Middle frontal gyrus (tissue), 1 donor: ENCODE measurements around the gene ARHGAP26.
A peak's percentile ranks its signal among the peaks of the same experiment; 100 is the strongest.

Experiments
- DNase-seq: peaks from one replicate; pipeline ENCODE4 v3.0.0-alpha.2; 2015; ENCODE audit warnings: low spot score; ENCODE audit errors: extremely low spot score

Gene ARHGAP26

DNA sequence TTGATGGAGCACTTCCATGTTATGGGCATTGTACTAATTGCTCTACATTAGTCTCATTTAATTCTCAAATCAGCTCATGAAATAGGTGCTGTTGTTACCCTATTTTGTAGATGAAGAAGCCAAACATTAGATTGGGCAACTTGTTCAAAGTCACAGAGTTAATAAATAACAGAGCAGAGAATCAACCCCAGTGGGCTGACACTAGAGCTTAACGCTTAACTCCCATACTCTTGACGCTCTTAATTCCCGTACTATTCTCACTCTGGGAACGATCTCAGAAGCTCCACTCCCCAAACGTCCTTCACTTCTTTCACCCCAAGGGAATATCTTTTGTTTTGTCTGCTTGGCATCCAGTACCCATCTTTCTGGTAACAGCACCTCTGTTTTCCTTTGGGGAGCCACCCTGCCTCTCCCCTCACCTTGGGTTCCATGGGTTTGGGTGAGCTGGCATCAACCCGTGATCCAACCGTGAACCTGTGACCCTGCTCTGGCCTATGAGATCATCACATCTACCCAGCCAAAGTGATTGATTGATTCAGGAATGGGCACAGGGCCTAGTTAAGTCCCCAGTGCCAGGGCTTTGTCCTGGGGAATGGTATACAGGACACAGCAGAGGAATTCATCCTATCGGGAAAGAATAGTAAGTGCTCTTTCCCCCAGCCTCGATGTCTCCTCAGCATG lies 464.1 kb downstream of the ARHGAP26 start:
- no peak for DNase-seq

DNA sequence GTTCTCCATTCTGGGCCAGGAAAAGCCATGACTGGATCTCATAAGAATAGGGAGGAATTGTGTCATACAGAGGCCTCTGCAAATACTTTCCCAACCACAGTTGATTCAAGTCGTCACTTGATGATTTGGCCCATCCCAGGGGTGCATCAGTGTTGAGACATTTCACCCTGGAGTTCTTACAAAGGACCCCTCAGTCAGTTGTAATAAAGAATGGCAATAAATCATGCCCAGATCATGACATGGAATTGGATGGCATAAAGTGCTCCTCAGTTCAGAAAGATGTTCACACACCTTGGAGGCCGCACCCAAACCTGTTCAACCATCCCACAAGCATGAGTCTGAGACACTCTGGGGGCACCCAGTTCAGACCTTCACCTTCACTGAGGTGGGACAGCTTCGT lies 465.2 kb downstream of the ARHGAP26 start:
- DNase-seq: no peak

DNA sequence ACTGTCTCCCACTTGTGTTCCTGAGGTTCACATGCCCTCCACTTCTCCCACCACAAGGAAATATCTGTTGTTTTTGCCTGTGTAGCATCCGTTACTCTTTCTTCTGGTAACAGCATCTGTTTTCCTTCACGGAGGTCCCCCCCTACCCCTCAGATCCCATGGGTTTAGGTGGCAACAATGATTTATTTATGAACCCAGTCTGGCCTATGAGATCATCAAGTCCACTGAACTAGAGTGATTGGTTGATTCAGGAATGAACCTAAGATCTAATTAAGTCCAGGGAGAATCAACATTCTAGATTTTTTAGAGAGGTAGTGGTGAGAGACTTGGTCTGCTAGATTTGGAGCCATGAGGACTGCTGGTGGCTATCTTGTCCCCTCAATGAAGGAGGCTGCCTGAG lies 466.5 kb downstream of the ARHGAP26 start:
- no peak for DNase-seq

DNA sequence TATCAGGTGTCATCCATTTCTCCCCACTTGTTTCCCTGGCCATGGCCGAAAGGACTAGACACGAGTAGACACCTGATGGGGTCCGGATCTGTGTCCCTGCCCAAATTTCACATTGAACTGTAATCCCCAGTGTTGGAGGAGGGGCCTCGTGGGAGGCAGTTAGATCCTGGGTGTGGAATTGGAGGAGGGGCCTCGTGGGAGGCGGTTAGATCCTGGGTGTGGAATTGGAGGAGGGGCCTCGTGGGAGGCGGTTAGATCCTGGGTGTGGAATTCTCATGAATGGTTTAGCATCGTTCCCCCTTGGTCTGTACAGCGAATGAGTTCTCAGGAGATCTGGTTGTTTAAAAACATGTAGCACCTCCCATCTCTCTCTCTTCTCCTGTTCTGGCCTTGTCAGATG lies 467.5 kb downstream of the ARHGAP26 start:
- DNase-seq: no peak

DNA sequence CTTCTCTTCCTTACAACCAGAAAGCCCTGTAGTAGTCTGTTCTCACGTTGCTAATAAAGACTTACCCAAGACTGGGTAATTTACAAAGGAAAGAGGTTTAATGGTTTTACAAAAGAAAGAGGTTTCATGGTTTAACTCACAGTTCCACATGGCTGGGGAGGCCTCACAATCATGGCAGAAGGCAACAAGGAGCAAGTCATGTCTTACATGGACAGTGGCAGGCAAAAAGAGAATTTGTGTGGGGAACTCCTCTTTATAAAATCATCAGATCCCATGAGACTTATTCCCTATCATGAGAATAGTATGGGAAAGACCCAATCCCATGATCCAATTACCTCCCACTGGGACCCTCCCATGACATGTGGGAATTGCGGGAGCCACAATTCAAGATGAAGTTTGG lies 468.4 kb downstream of the ARHGAP26 start:
- DNase-seq: no peak

DNA sequence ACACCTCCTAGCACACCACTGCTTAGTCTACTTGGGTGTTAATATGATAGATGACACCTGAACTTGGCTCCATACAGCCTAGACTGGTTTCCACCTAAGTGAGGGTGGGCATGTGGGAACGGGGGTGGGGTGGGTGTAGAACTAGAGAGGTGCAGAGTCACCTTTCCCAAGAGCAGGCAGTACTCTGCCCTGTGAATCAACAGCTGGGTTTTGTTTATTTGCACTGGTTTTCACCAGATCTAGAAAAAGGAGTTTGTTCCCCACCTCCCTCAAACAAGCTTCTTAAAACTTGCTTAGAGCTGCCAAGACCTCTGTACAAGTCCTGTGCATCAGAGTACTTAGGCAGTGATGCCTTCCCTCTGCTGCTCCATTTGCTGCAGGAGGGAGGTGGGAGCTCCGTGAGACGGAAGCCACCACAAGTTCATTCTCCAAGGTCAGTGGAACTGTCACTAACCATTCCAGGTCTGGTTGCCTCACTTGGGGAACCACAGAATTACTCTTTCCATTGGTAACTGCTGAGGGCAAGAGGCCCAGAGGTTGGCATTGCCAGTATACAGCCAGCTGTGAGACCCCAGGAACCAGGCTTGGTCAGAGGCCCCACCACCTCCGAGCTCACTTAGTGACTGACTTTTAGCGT lies 469.8 kb downstream of the ARHGAP26 start:
- no peak for DNase-seq

DNA sequence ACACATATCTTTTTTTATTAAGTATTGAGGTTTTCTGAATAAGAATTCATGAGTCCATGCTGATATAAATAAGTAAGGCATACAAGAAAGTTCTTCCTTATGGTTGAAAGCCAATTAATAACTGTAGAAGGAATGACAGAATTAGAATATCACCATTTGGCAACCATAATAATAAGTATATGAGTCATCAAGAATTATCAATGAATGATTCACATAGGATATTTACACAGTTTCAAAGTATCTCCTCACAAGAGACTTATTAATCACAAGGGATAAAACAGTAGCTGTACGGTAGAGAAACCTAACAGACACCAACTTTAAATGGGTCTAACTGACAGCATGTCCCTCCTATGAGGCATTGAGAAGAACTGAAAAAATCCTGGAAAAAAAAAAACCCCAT lies 471.7 kb downstream of the ARHGAP26 start:
- no peak for DNase-seq

DNA sequence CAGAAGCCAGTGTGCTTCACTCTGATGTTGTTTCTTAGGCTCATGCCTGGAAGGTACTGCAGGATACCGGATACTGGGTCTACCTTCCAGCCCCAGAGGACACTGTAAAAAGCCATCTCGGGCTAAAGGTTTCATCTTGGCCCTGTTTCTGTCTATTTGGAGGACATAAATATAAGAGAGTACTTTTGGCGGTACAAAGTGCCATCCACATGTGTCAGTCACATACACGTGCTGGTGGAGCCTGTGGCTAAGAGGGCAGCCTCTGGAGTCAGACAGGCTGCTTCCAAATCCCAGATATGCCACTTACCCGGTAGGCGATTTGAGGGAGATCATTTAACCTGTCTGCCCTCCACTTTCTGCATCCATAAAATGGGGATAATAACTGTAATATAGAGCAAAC lies 472.9 kb downstream of the ARHGAP26 start:
- DNase-seq: no peak

DNA sequence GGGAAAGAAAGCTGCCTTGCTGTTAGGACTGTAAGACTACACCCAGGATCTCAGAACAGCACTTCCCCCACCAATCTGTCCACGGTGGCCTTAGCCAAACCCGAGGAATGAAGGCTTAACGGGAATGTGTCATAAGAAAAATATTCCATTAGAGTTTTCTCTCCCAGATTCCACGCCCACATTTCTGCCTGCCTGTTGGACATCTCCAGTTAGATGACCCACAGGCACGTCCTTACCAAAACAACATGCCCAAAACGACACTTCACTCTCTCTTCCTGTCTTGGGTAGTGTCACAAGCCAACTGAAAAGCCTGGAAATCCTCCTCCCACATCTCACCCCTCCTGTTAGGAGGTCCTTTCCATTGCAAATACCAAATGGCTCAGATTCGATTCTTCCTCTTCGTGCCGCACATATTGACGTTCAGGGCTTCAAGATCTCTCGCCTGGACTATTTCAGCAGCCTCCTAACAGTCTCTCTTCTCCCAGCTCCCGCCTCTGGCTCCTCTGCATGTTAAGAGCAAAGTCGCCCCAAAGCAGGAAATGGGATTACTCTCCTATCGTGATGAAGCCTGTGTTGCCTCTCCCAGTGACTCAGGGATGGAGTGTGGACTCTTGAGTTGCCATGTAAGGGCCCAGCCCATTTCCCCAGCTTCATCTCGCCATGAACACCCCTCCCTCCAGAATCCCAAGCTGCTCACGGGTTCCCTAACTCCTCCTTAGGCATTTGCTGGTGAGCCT lies 474.0 kb downstream of the ARHGAP26 start:
- peak; percentile 40 for DNase-seq

DNA sequence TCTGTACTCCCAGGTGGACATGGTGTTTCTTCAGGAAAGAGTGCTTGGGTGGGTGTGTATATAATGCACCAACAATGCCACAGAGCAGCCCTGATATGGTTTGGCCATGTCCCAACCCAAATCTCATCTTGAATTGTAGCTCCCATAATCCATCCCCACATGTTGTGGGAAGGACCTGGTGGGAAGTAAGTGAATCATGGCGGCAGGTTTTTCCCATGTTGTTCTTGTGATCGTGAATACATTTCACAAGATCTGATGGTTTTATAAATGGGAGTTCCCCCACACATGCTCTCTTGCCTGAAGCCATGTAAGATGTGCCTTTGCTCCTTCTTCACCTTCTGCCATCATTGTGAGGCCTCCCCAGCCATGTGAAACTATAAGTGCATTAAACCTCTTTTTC lies 474.8 kb downstream of the ARHGAP26 start:
- no peak for DNase-seq

DNA sequence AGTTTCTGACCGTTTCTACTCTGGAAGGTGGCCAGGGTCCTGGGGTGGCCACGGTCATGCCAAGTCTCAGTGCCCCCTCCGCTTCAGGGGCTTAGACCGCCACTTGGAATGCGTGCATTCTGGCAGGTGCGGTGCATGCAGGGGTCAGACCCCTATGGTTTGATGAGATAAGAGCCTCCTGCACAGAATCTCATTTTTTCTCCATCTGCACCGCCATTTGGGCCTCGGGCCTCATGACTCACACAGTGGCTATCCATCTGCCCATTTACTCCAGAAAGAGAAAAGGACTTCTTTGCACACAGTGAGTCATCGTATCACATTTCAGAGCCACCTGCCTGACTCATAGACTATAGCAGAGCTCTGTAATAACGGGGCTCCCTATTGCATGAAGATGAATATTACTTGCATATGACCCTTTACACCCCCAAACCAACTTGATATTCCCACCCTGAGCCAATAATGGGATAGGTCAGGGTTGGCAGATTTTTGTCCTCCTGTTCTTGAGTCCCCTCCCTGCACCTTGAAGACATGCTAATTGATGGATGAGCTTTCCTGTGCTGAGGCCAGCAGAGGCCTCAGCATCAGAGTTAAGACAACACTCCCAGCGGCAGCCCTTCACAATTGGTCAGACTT lies 475.9 kb downstream of the ARHGAP26 start:
- DNase-seq: peak; percentile 28

DNA sequence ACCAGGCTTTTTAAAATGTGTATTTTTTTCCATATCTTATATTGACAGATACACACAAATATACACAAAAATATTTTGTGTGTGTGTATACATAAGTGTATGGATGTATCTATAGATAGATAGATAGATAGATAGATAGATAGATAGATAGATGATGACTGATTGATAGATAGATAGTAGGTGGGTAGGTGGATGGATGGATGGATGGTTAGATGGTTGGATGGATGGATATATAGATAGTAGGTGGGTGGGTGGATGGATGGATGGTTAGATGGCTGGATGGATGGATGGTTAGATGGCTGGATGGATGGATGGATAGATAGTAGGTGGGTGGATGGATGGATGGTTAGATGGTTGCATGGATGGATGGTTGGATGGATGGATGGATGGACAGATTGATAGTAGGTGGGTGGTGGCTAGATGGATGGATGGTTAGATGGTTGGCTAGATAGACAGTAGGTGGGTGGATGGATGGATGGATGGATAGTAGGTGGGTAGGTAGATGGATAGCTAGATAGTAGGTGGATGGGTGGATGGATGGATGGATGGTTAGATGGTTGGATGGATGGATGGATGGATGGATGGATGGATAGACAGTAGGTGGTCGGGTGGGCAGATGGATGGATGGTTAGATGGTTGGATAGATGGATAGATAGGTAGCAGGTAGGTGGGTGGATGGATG lies 477.1 kb downstream of the ARHGAP26 start:
- DNase-seq: no peak

DNA sequence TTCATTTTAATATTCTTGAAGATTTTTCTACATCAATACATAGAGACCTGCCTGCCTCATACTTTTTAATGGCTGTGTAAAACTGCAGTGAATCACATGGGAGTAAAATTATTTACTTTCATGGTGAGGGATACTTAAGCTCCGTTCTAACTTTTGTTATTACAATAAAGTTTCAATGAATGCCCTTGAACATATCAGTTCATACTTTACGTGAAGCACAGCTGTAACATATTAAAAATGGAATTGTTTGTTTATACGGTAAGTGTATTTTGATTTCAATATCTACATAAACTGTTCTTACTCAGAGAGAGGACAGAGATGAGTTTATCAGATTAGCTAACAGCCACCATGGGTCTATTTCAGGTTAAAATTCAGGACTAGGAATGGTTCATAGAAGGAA lies 478.2 kb downstream of the ARHGAP26 start:
- DNase-seq: no peak

DNA sequence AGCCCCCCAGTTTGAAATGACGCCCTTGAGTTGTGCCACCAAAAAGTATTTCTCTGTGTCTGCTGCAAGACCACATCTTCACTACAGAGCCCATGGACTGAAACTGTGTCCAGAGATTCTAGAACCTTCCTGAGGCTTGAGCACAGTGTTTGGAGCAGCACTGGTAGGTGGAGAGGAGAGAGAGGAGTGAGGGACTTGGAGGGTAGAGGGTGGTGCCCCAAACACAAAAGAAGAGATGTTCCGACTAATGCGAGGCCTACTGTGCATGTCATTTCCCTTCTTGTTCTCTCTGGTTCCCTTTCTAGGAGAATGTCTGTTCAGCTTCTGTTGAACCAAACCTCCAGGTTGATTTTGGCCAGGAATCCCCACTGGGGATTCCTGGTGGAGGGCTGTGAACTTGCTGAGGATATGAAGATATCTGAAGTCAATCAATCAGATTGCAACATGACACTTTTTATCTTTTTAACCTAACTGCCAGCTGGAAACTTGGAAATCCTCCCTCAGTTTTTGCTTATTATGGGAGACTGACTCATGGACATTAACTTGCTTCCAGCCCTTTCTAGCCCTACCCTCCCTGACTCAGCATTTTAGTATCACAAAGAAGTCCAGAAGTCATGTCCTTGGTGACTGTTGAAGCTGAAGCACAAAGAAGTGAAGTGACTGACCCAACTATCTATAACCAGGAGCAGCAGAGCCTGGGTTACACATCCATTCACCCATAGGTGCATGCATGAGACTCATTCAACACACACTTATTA lies 478.8 kb downstream of the ARHGAP26 start:
- DNase-seq: no peak

DNA sequence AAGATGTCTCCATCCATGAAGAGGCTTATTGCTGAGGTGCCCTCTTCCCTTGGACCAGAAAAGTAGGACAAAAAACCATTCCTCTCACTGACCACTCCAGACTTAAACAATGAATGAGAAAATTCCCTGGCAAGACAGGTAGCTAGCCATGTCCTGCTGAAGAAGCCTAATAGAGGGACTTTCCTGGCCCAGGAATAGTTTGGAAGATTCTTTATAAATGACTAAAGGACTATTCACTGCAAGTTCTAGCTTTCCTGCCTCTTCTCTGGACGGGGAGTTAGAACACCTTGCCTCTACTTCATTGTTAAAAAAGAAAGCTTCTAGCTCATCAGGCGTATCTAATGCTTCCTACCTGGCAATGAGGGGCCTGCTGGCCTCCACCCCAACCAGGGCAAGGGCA lies 479.7 kb downstream of the ARHGAP26 start:
- DNase-seq: no peak

DNA sequence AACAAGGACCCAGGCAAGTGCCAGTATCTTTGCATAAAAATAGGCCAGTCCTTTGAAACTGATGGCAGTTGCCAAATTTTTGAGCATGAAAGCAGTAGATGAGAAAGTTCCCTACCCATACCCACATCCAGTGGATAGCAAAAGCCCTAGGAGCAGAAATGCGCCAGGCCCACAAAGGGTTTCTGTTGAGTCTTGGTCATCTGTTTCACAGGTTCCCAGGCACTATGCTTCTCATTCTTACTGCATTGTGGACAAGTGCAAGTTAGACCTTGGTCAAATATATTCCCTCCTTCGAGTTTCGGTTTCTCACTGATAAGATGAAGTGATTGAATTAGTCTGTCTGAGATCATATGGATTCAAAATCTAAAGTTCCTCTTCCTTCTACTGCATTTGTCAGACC lies 481.0 kb downstream of the ARHGAP26 start:
- DNase-seq: no peak

DNA sequence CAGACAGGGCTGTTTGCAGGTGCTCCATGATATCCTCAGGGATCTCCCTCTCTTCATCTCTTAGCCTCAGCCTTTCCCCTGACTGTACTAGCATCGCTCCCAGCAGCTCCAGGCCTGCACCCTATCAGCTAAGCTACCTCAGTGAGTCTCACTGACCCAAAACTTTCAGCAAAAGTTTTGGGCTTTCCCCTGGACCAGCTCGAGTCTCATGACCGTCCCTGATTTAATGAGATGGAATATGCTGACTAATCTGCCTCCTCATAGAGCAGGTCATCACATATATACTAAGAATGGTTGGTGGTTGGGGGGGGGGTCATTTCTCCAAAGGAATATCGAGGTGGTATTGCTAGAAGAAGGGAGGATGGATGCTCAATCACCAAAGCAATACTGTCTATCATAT lies 481.8 kb downstream of the ARHGAP26 start:
- DNase-seq: no peak

DNA sequence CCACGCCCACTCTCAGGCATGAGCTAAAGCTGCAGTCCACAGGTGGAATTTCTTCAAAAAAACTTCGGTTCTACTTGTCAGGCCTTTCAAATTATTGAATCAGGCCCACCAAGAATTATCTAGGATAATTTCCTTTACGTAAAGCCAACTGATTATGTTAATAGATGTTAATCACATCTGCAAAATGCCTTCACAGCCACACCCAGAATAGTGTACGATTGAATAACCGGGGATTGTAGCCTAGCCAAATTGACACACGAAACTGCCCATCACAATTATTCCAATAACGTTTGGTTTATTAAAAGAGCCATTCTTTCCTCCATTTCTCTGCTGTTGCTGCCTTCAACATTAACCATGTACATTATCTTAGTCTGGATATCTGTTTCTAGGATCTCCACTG lies 484.6 kb downstream of the ARHGAP26 start:
- no peak for DNase-seq

DNA sequence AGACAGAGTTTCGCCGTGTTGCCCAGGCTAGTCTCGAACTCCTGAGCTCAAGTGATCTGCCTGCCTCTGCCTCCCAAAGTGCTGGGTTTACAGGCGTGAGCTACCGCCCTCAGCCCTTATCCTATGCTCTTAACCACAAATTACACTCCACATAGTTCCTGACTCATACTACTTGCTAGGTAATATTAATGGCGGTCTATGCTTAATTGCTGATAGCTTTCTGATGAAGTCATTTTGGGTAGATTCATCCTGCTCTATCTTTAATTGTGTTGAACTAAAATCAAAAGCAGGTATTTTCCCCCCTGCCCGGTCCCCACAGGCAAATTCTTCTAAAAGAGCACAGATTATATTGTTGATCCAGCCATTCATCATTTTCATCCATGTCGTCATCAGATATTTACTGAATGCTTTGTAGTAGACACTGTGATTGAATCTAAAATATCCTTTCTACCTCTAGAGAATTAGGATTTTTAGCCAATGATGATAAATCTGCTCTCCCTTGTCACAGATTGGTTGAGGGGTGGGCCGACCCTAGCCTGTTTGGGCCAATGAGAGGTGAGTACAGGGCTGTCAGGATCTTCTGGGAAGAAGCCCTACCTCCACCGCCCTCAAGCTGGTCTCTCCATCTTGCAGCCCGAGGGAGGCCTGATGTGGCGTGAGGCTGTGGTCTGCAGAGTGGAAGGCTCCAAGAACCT lies 488.5 kb downstream of the ARHGAP26 start:
- DNase-seq: no peak

DNA sequence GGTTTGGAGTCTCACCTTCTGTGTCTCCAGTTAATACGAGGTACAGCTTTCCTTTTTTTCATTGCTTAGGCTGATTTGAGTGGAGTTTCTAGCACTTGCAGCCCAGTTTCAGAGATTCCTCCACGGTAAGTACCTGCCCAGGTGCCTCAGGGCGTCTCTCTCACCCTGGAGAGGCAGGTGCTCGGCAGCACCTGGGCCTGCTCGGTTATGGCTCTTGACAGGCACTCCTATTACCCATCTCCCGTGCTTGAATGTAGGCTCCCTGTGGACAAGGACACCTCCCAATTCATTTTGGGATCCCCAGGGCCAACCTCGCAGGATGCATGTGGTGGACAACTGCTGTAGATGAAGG lies 489.1 kb downstream of the ARHGAP26 start:
- no peak for DNase-seq
